Psoas muscle (tissue), 8 donors: ENCODE measurements around the gene MUC4. TPM values are rescaled to one million over a fixed set of nuclear protein-coding genes. Genes with fewer than 3 reads are reported as not detected.
"Not testable (repeated sequence)": the region's sequence is repeated elsewhere in the genome, so short reads cannot be mapped to it uniquely, and the experiment has no call there.

ENCODE experiments used
- ATAC-seq, 4 donors: fragments of 200-7000 bp; cut with Tn5 transposase; one replicate each; pipeline ENCODE4 v1.9.1; 2020; ENCODE audit warnings: moderate library complexity in 3 of 4, mild to moderate bottlenecking in 2 of 4
- DNase-seq, 2 donors: peaks; one replicate each; pipeline ENCODE4 v3.0.0-alpha.2; 2020
- H3K27ac ChIP-seq: fragments of 200-600 bp; one replicate; pipeline ENCODE4 v1.8.0; 2022
- H3K27me3 ChIP-seq, 3 donors: fragments of 200-600 bp in 1 of 3; one replicate each; pipeline versions ENCODE4 v1.6.1 to v1.8.0; 2013 to 2022; ENCODE audit warnings: low read length in 2 of 3, mild to moderate bottlenecking in 2 of 3, moderate library complexity in 1 of 3; ENCODE audit not compliant: insufficient read depth in 3 of 3
- H3K36me3 ChIP-seq, 2 donors: fragments of 200-600 bp in 1 of 2; one replicate each; pipeline versions ENCODE4 v1.6.1 to v1.8.0; 2013 to 2022; ENCODE audit warnings: low read depth in 1 of 2, mild to moderate bottlenecking in 1 of 2, moderate library complexity in 1 of 2; ENCODE audit not compliant: insufficient read depth in 1 of 2
- H3K4me1 ChIP-seq: fragments of 200-600 bp; one replicate; pipeline ENCODE4 v1.8.0; 2022
- H3K4me3 ChIP-seq: fragments of 200-600 bp; one replicate; pipeline ENCODE4 v1.8.0; 2022; ENCODE audit warnings: mild to moderate bottlenecking
- H3K9me3 ChIP-seq: fragments of 200-600 bp; one replicate; pipeline ENCODE4 v1.8.0; 2022
- CTCF ChIP-seq: fragments of 200-600 bp; IDR thresholded peaks from one replicate; pipeline ENCODE4 v1.8.0; 2022; ENCODE audit warnings: antibody characterized with exemption
- WGBS, 3 donors: extraction: QIAGEN DNeasy Blood & Tissue Kit; methylation state at CpG; one replicate each; pipeline versions ENCODE4 v1.1.6 to v1.1.7; 2013; 5-methylcytosine and 5-hydroxymethylcytosine counted together
- intact Hi-C, 2 donors: fragments of 100-400 bp; cut with DNase I; formaldehyde crosslinking; loops; one replicate each; pipeline versions ENCODE4 v1.11.0 to v1.14.2; 2022
- polyA plus RNA-seq, 3 donors: library from polyadenylated mRNA; stranded (reverse); fragments of 200-250 nt; gene quantifications; one replicate each; pipeline ENCODE4 v1.2.3, GENCODE V29; 2013
- total RNA-seq, 4 donors: library from RNA; stranded (reverse); fragmentation: NEBNext Ultra II Directional in 2 of 4; extraction: Animal tissue kit (Norgen Biotek cat#: 25700) in 2 of 4; gene quantifications; one replicate each; pipeline versions ENCODE4 v1.2.1 to v1.2.4, GENCODE V29; 2021 to 2023
- donor health status: healthy with polysubstance abuse.
- donor health status: DM: no; HTN: no; CAD: no; lungs with moderate emphysema.
- donor health status: Bipolar disorder and iron deficiency.
- donor health status: healthy.
- donor health status: DM: yes; HTN: yes; CAD: no.
- donor health status: DM: no; HTN: no; CAD: no.
- donor health status: DM: no; HTN: no; CAD: no.
- donor health status: DM: yes; HTN: yes; CAD: no.

MUC4 gene
- total and polyA plus RNA-seq, 7 donors = 0.01 to 0.08 (median 0.02) TPM; not detected in 4

DNA sequence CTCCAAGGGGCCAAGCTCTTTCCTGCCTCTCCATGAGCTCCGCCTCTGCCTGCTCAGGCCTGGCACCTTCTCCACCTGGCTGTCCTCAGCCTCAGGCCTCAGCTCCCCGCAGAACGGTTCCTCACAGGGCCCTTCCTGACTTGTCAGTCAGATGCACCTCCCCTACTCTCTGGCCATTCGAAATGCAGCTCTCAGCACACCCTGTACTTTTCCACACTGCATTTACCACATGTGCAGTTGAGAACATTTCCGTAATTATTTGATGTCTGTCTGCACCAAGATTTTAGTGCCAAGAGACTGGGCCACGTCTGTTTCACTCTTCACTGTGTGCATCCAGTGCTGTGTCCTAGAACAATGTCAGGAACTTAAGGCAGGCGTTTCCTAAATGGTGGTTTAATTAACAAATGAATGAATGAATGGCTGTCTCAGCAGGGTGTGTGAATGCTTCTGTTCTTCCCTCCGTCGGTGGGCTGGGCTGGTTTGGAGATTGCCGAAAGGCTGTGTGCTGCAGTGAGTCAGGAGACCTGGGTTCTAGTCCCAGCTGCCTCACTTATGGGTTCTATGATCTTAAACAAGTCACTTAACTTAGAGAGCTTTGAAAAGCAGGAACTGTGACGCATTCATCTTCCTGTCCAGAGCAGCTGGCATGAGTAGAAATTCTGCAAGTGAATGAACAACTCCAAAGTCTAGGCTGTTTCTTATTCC is 5.4 kb downstream of the MUC4 start:
- intact Hi-C loops = no loop called here
- Histone ChIP-seq H3K9me3 (no peaks in the 10 kb centered on the region), H3K4me3 (no peak overlapping the region), H3K36me3 (no peaks in the 10 kb centered on the region), H3K27me3 (no peaks in the 10 kb centered on the region), H3K4me1 (no peaks in the 10 kb centered on the region), H3K27ac (no peak overlapping the region)
- no peak for TF ChIP-seq CTCF
- 52 to 57% (median 54%) methylated on average over 11 of the region's 11 CpGs for WGBS, 3 donors
- no peak for DNase-seq
- no peak for ATAC-seq

- not testable (repeated sequence) for H3K4me1 ChIP-seq, H3K9me3 ChIP-seq, ATAC-seq, H3K4me3 ChIP-seq, DNase-seq, H3K27ac ChIP-seq, H3K27me3 ChIP-seq, H3K36me3 ChIP-seq
- intact Hi-C loops = loop anchor here in 1 of 2 donors (2.0 kb wide), 1 partner anchor 43 kb away; no protein-coding TSS in a partner anchor
- WGBS, 3 donors = 77 to 86% (median 83%) methylated on average over 5 of the region's 5 CpGs
Measured at GRCh38 chr3:195805588-195805987, 6.1 kb downstream of the MUC4 start.

DNA sequence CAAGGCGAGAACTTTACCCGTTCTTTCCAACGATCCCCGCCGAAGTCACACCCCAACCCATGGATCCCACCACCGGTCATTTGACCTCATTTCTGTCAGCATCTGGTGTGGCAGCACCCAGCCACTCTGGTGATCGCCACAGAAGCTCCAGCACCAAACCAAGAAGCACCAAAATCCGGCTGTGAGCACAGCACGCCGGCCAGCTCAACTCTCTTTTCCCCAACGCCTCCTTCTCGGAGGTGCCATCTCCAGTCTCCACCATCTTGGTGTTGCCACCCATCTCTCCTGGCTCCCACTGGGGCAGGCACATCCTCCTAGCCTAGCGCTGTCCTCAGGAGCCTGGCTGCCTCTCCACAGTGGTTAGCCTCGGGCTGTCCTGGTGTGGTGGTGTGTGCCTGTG is 6.5 kb downstream of the MUC4 start:
- no peaks in the 10 kb centered on the region for H3K27me3 ChIP-seq
- 89 to 93% (median 93%) methylated on average over 14 of the region's 14 CpGs for WGBS, 3 donors
- ATAC-seq = no peak
- DNase-seq = no peak
- H3K4me3 ChIP-seq = no peak overlapping the region
- TF ChIP-seq CTCF = no peak
- H3K9me3 ChIP-seq = no peaks in the 10 kb centered on the region
- no peaks in the 10 kb centered on the region for H3K4me1 ChIP-seq
- no peak overlapping the region for H3K27ac ChIP-seq
- no peaks in the 10 kb centered on the region for H3K36me3 ChIP-seq
- intact Hi-C loops = loop anchor here in 1 of 2 donors (2.0 kb wide), 1 partner anchor 44 kb away; no protein-coding TSS in a partner anchor

GRCh38 chr3:195803289-195803908 is 8.3 kb downstream of the MUC4 start:
- Histone ChIP-seq H3K27me3 (no peaks in the 10 kb centered on the region), H3K4me3 (peak overlapping the region; percentile 45), H3K4me1 (no peaks in the 10 kb centered on the region), H3K27ac (peak overlapping the region; percentile 25), H3K9me3 (no peaks in the 10 kb centered on the region), H3K36me3 (no peaks in the 10 kb centered on the region)
- DNase-seq = no peak
- intact Hi-C loops = no loop called here
- 76 to 88% (median 79%) methylated on average over 20 of the region's 20 CpGs for WGBS, 3 donors
- no peak for TF ChIP-seq CTCF
- ATAC-seq = peak; percentile 40 to 51 (median 44)

DNA sequence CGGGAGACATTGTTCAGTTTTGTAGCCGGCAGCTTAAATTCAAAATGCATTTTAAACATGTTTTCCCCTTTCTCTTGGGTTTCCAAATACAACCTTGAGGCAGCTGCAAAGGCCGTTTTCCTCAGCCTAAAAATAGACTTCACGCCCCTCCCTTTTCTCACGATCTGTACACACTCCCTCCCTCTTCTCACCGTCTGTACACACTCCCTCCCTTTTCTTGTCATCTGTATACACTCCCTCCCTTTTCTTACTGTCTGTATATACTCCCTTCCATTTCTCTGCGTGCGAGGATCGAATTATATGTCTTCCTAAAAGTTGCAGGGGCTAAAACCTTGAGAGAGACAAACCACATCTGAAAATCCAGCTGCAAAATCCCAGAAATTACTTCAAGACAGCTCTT is 8.9 kb downstream of the MUC4 start:
- Histone ChIP-seq H3K27me3 (no peaks in the 10 kb centered on the region), H3K27ac (peak overlapping the region; percentile 25), H3K4me3 (peak overlapping the region; percentile 45), H3K9me3 (no peaks in the 10 kb centered on the region), H3K36me3 (no peaks in the 10 kb centered on the region), H3K4me1 (no peaks in the 10 kb centered on the region)
- WGBS, 3 donors = 20 to 26% (median 23%) methylated on average over 9 of the region's 9 CpGs
- no peak for TF ChIP-seq CTCF
- ATAC-seq = peak in 2 of 4 donors; percentile 41 to 67
- DNase-seq = no peak
- intact Hi-C loops = no loop called here
